Brain microvascular endothelial cell (primary cell): ENCODE results near the gene PRX.
"Not testable (repeated sequence)": the region's sequence is repeated elsewhere in the genome, so short reads cannot be mapped to it uniquely, and the experiment has no call there.

Experiments
- DNase-seq: peaks from one replicate; pipeline ENCODE4 v3.0.0-alpha.2; 2020
- H3K27ac ChIP-seq: fragments of 250-450 bp; sonication (Bioruptor Pico); 2 replicates; pipeline ENCODE4 v1.5.1; 2020; ENCODE audit warnings: mild to moderate bottlenecking, moderate library complexity
- H3K27me3 ChIP-seq: fragments of 250-450 bp; sonication (Bioruptor Pico); replicated peaks from 2 replicates; pipeline ENCODE4 v1.5.1; 2020; ENCODE audit warnings: mild to moderate bottlenecking
- H3K36me3 ChIP-seq: fragments of 250-450 bp; sonication (Bioruptor Pico); replicated peaks from 2 replicates; pipeline ENCODE4 v1.5.1; 2020; ENCODE audit warnings: mild to moderate bottlenecking
- H3K4me3 ChIP-seq: 2 replicates; pipeline ENCODE4 v1.5.1; 2011; ENCODE audit warnings: low read depth, mild to moderate bottlenecking, control low read depth, low read length, moderate library complexity
- CTCF ChIP-seq: IDR thresholded peaks from 2 replicates; pipeline ENCODE4 v1.5.1; 2011; ENCODE audit warnings: low read depth, mild to moderate bottlenecking, moderate library complexity, low read length, control low read depth, inconsistent platforms; ENCODE audit errors: missing control alignments
- in situ Hi-C: cut with HindIII; loops from 2 replicates; pipeline ENCODE4 v1.10.0; 2017; ENCODE audit warnings: low sequenced_read_pairs, low pct_ligation_motif_present

PRX gene

GRCh38 chr19:40457048-40457447 is 43.9 kb upstream of the PRX start:
- DNase-seq = no peak
- H3K27ac ChIP-seq = no peak overlapping the region
- H3K27me3 ChIP-seq = no peaks in the 10 kb centered on the region
- no peak for TF ChIP-seq CTCF
- no peak overlapping the region for H3K4me3 ChIP-seq
- in situ Hi-C loops = no loop called here
- H3K36me3 ChIP-seq = no peaks in the 10 kb centered on the region

DNA sequence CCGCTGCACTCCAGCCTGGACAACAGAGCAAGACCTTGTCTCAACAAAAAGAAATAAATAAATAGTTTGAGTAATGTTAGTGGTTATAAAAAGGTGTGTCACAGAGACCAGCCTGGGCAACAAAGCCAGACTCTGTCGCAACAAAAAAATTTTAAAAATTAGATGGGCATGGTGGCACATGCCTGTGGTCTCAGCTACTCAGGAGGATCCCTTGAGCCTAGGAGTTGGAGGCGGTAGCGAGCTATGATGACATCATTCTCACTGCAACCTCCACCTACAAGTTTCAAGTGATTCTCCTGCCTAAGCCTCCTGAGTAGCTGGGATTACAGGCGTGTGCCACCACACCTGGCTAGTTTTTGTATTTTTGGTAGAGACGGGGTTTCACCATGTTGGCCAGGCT is 40.8 kb upstream of the PRX start:
- H3K36me3 ChIP-seq, H3K27ac ChIP-seq, in situ Hi-C loops, H3K4me3 ChIP-seq, DNase-seq, H3K27me3 ChIP-seq: not testable (repeated sequence)

- in situ Hi-C loops = no loop called here
- Histone ChIP-seq H3K4me3 (no peak overlapping the region), H3K27me3 (no peaks in the 10 kb centered on the region), H3K36me3 (no peaks in the 10 kb centered on the region), H3K27ac (no peak overlapping the region)
- no peak for TF ChIP-seq CTCF
- no peak for DNase-seq
These were observed 40.1 kb upstream of the PRX start for GRCh38 chr19:40453151-40453735.

DNA sequence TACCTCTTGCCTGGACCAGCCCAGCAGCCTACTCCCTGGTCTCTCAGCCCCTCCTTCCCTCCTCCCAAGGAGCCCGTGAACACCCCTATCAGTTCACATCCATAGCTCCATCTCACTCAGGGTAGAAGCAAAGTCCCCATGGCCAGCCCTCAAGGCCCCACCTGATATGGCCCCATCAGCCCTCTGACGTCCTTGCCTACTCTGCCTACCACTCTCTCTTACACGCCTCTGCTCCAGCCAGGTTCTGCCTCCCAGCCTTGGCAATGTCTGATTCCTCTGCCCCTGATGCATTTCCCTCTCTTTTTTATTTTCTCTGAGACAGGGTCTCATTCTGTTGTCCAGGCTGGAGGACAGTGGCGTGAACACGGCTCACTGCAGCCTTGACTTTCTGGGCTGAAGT is 38.8 kb upstream of the PRX start:
- no peaks in the 10 kb centered on the region for H3K36me3 ChIP-seq

DNA sequence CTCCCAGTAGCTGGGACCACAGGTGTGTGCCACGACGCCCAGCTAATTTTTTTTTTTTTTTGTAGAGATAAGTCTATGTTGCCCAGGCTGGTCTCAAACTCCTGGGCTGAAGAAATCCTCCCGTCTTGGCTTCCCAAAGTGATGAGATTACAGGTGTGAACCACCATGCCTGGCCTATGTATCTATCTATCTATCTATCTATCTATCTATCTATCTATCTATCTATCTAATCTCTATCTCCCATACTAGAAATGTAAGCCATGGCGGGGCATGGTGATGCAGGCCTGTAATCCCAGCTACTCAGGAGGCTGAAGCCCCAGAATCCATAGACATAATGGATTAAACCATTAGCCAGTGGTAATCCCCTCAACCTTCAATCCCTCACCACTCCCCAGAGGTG is 37.5 kb upstream of the PRX start:
- in situ Hi-C loops = no loop called here
- H3K36me3 ChIP-seq = no peaks in the 10 kb centered on the region
- DNase-seq = no peak

More for the DNA sequence above, 38.8 kb upstream of the PRX start:
- no peak for TF ChIP-seq CTCF
- Histone ChIP-seq H3K27ac (no peak overlapping the region), H3K27me3 (no peaks in the 10 kb centered on the region), H3K4me3 (no peak overlapping the region)
- DNase-seq = no peak
- in situ Hi-C loops = no loop called here

DNA sequence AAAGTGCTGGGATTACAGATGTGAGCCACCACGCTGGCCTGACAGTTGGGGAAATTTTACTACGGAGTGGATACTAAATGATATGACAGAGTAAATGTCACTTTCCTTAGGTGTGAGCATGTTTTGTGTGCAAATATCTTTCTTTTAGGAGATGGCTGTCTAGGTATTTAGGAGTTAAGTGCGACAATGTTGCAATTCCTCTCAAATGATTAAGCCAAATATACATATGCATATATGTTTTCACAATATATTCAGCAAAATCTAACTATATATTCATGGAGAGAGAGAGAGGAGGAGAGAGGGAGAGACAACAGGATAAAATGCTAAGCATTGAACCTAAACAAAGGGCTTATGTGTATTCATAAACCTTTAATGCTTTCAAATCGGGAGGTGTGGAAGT is 36.3 kb upstream of the PRX start:
- Histone ChIP-seq H3K27me3 (no peaks in the 10 kb centered on the region), H3K27ac (no peak overlapping the region), H3K36me3 (no peaks in the 10 kb centered on the region), H3K4me3 (no peak overlapping the region)
- DNase-seq = no peak
- TF ChIP-seq CTCF = no peak
- in situ Hi-C loops = no loop called here

More for the DNA sequence above, 37.5 kb upstream of the PRX start:
- no peak overlapping the region for H3K27ac ChIP-seq
- H3K4me3 ChIP-seq = no peak overlapping the region
- no peak for TF ChIP-seq CTCF
- no peaks in the 10 kb centered on the region for H3K27me3 ChIP-seq
